IMR-90 (cell line): ENCODE results near the gene RBFOX2. TPM values are rescaled to one million over a fixed set of nuclear protein-coding genes. Genes with fewer than 3 reads are reported as not detected.

Source experiments
- ATAC-seq: fragments of 200-7000 bp; cut with Tn5 transposase; 2 replicates; pipeline ENCODE4 v1.9.1; 2020; ENCODE audit warnings: low read depth, mild to moderate bottlenecking, moderate library complexity
- BruUV-seq: library from RNA; stranded (reverse); fragments of 400-500 nt; replicated peaks from 2 replicates; lab custom pipeline; 2021; lab: Mats Ljungman, UMichigan
- CTCF ChIA-PET: fragments of 300-600 bp; formaldehyde crosslinking; extraction: SDS; loops from one replicate; lab custom pipeline; 2021; ENCODE audit warnings: antibody characterized with exemption; lab: Yijun Ruan, JAX
- POLR2A ChIA-PET: fragments of 300-600 bp; sonication (Branson Sonifier 250); formaldehyde crosslinking; loops from one replicate; lab custom pipeline; 2022; ENCODE audit warnings: antibody characterized with exemption; ENCODE audit not compliant: unreplicated experiment; lab: Charles Lee
- DNase-seq: peaks from one replicate; pipeline ENCODE4 v3.0.0; 2013
- H2AFZ ChIP-seq: replicated peaks from 2 replicates; pipeline ENCODE3; 2013; ENCODE audit warnings: low read length, mild to moderate bottlenecking; ENCODE audit not compliant: poor library complexity
- H2AK5ac ChIP-seq: 2 replicates; pipeline ENCODE4 v1.6.1; 2013; ENCODE audit warnings: low read depth, low read length, inconsistent platforms
- H2AK9ac ChIP-seq: replicated peaks from 2 replicates; pipeline ENCODE3; 2013; ENCODE audit warnings: mild to moderate bottlenecking, low read depth, low read length, moderate library complexity; ENCODE audit not compliant: poor library complexity
- H2BK120ac ChIP-seq: 2 replicates; pipeline ENCODE4 v1.6.1; 2013; ENCODE audit warnings: low read depth, low read length, inconsistent platforms
- H2BK15ac ChIP-seq: 3 replicates; pipeline ENCODE4 v1.6.1; 2013; ENCODE audit warnings: low read depth, low read length, inconsistent platforms
- H2BK20ac ChIP-seq: 2 replicates; pipeline ENCODE4 v1.6.1; 2013; ENCODE audit warnings: low read depth, mild to moderate bottlenecking, inconsistent platforms, low read length, moderate library complexity
- H2BK5ac ChIP-seq: 2 replicates; pipeline ENCODE4 v1.6.1; 2013; ENCODE audit warnings: mild to moderate bottlenecking, low read depth, low read length, inconsistent platforms; ENCODE audit not compliant: poor library complexity, severe bottlenecking
- H3K14ac ChIP-seq: replicated peaks from 2 replicates; pipeline ENCODE4 v1.6.1; 2013; ENCODE audit warnings: low read depth, low read length, inconsistent platforms
- H3K18ac ChIP-seq: 2 replicates; pipeline ENCODE4 v1.6.1; 2013; ENCODE audit warnings: low read depth, low read length, control low read depth
- H3K23ac ChIP-seq: 2 replicates; pipeline ENCODE4 v1.6.1; 2013; ENCODE audit warnings: low read depth, low read length, inconsistent platforms
- H3K27ac ChIP-seq: 2 replicates; pipeline ENCODE4 v1.5.1; 2013; ENCODE audit warnings: mild to moderate bottlenecking, control low read depth, low read length; ENCODE audit not compliant: insufficient read depth
- H3K27me3 ChIP-seq: 2 replicates; pipeline ENCODE4 v1.6.1; 2013; ENCODE audit warnings: low read length; ENCODE audit not compliant: control insufficient read depth, insufficient read depth
- H3K36me3 ChIP-seq: 2 replicates; pipeline ENCODE4 v1.6.1; 2013; ENCODE audit warnings: low read length, mixed read lengths; ENCODE audit not compliant: control insufficient read depth, insufficient read depth
- H3K4ac ChIP-seq: 2 replicates; pipeline ENCODE4 v1.6.1; 2013; ENCODE audit warnings: low read depth, low read length, inconsistent platforms
- H3K4me1 ChIP-seq: 2 replicates; pipeline ENCODE4 v1.6.1; 2013; ENCODE audit warnings: low read length, mixed read lengths; ENCODE audit not compliant: control insufficient read depth, insufficient read depth
- H3K4me2 ChIP-seq: 2 replicates; pipeline ENCODE4 v1.6.1; 2013; ENCODE audit warnings: low read depth, mild to moderate bottlenecking, control low read depth, low read length, moderate library complexity
- H3K4me3 ChIP-seq: 2 replicates; pipeline ENCODE4 v1.5.1; 2013; ENCODE audit warnings: low read depth, mild to moderate bottlenecking, control low read depth, low read length, moderate library complexity; ENCODE audit not compliant: insufficient read depth
- H3K56ac ChIP-seq: 2 replicates; pipeline ENCODE4 v1.6.1; 2013; ENCODE audit warnings: low read length, inconsistent platforms; ENCODE audit not compliant: insufficient read depth; ENCODE audit errors: extremely low read depth
- H3K79me1 ChIP-seq, 2 experiments: 2 replicates each; pipeline ENCODE4 v1.6.1; 2013; ENCODE audit warnings: low read length in 2 of 2, inconsistent platforms in 1 of 2, low read depth in 1 of 2
- H3K9ac ChIP-seq: 2 replicates; pipeline ENCODE4 v1.6.1; 2013; ENCODE audit warnings: low read depth, low read length, control low read depth
- H3K9me1 ChIP-seq: 2 replicates; pipeline ENCODE4 v1.6.1; 2013; ENCODE audit warnings: low read length, inconsistent platforms; ENCODE audit not compliant: insufficient read depth
- H3K9me3 ChIP-seq: 2 replicates; pipeline ENCODE4 v1.6.1; 2013; ENCODE audit warnings: low read length; ENCODE audit not compliant: control insufficient read depth, insufficient read depth
- H4K20me1 ChIP-seq: 2 replicates; pipeline ENCODE4 v1.6.1; 2013; ENCODE audit warnings: low read length, inconsistent platforms; ENCODE audit not compliant: insufficient read depth
- H4K5ac ChIP-seq: 2 replicates; pipeline ENCODE4 v1.6.1; 2013; ENCODE audit warnings: mild to moderate bottlenecking, low read depth, low read length, control low read depth
- H4K8ac ChIP-seq, 2 experiments: 2 replicates each; pipeline ENCODE4 v1.6.1; 2013; ENCODE audit warnings: low read depth in 2 of 2, low read length in 2 of 2, control low read depth in 1 of 2, inconsistent platforms in 1 of 2
- H4K91ac ChIP-seq: 2 replicates; pipeline ENCODE4 v1.6.1; 2013; ENCODE audit warnings: low read depth, low read length, inconsistent platforms; ENCODE audit not compliant: insufficient read depth
- RCOR1 ChIP-seq: IDR thresholded peaks from 2 replicates; pipeline ENCODE4 v1.6.1; 2012; ENCODE audit warnings: mild to moderate bottlenecking, low read length, improper control_type of control experiment; ENCODE audit not compliant: insufficient replicate concordance
- RFX5 ChIP-seq: IDR thresholded peaks from 2 replicates; pipeline ENCODE4 v1.8.0; 2012; ENCODE audit warnings: low read depth, mild to moderate bottlenecking, low read length, moderate library complexity
- WGBS, 2 experiments: methylation state at CpG; one replicate each; pipeline versions ENCODE4 v1.1.5 to v1.1.7; 2013; ENCODE audit warnings: missing lambda C conversion rate in 2 of 2; ENCODE audit not compliant: insufficient read length in 1 of 2; ENCODE audit errors: extremely low coverage in 2 of 2; 5-methylcytosine and 5-hydroxymethylcytosine counted together
- dilution Hi-C: fragments of 300-500 bp; cut with HindIII; formaldehyde crosslinking; loops from one replicate; pipeline ENCODE4 v1.14.3; 2018; ENCODE audit warnings: low sequenced_read_pairs; ENCODE audit not compliant: unreplicated experiment
- in situ Hi-C: fragments of 300-500 bp; cut with MboI; formaldehyde crosslinking; loops from 3 replicates; pipeline ENCODE4 v1.14.3; 2019; ENCODE audit warnings: low sequenced_read_pairs, inconsistent platforms, mixed read lengths
- intact Hi-C: fragments of 100-400 bp; cut with micrococcal nuclease; formaldehyde crosslinking; loops from 2 replicates; pipeline ENCODE4 v1.10.0; 2022
- polyA plus RNA-seq, 3 experiments: library from polyadenylated mRNA; depleted of rRNA; stranded (reverse); fragments of >200 nt; gene quantifications; 2 replicates each; pipeline ENCODE4 v1.2.3, GENCODE V29; 2012; ENCODE audit warnings: low replicate concordance in 1 of 3
- total RNA-seq: library from RNA; depleted of rRNA; stranded (reverse); fragments of >200 nt; gene quantifications from 2 replicates; pipeline ENCODE4 v1.2.3, GENCODE V29; 2012

Gene RBFOX2
- total and polyA plus RNA-seq, 2 of the 4 experiments (the other 2 are of a cell fraction) = 146 to 178 TPM

- dilution Hi-C loops (no loop called here), in situ Hi-C loops (no loop called here), intact Hi-C loops (loop anchor here (5.0 kb wide), 1 partner anchor 565 kb away; no protein-coding TSS in a partner anchor)
- POLR2A ChIA-PET = no interaction called here
- H3K9ac ChIP-seq = no peak overlapping the region
- H3K56ac ChIP-seq = no peak overlapping the region
- no peak overlapping the region for H2AK5ac ChIP-seq
- TF ChIP-seq RFX5 (no peak), RCOR1 (no peak)
- no peak overlapping the region for H4K5ac ChIP-seq
- no peak for DNase-seq
- no peaks in the 10 kb centered on the region for H3K27me3 ChIP-seq
- H2BK15ac ChIP-seq = no peak overlapping the region
- ATAC-seq = no peak
- H3K4me3 ChIP-seq = no peak overlapping the region
- peaks cover 9% of the 10 kb centered on the region for H3K4me1 ChIP-seq
- no peak overlapping the region for H4K91ac ChIP-seq
- no peaks in the 10 kb centered on the region for H3K36me3 ChIP-seq
- no peak overlapping the region for H3K4me2 ChIP-seq
- no peak overlapping the region for H2BK20ac ChIP-seq
- WGBS, 2 experiments = no CpG with 5 or more reads among the region's 4 CpGs
- peaks cover 41% of the 10 kb centered on the region for H4K20me1 ChIP-seq
- H3K9me1 ChIP-seq = peaks cover 13% of the 10 kb centered on the region
- H4K8ac ChIP-seq = no peak overlapping the region
- H3K4ac ChIP-seq = no peak overlapping the region
- no peak overlapping the region; the same call in 1 of the 2 replicates for H3K23ac ChIP-seq
- no peak overlapping the region for H2AK9ac ChIP-seq
- H3K79me1 ChIP-seq = peaks cover 30 to 82% of the 10 kb centered on the region in 2 experiments
- H2BK120ac ChIP-seq = no peak overlapping the region
- CTCF ChIA-PET = interaction anchor here (1.3 to 1.4 kb wide), 2 partner anchors 206 to 290 kb away, joined by 3 to 4 read pairs; no protein-coding TSS in a partner anchor
- no TSS peak for BruUV-seq
- no peak overlapping the region; the same call in 1 of the 2 replicates for H3K14ac ChIP-seq
- H2AFZ ChIP-seq = no peak overlapping the region
- no peak overlapping the region for H2BK5ac ChIP-seq
- H3K9me3 ChIP-seq = no peaks in the 10 kb centered on the region
- no peak overlapping the region for H3K18ac ChIP-seq
- H3K27ac ChIP-seq = no peak overlapping the region
Observed at GRCh38 chr22:35917651-35918050, 111.0 kb downstream of the RBFOX2 start.
